Adrenal gland (tissue), 5 donors: ENCODE data around the gene ALG1L2.

ENCODE experiments used
- CTCF ChIP-seq, 6 experiments: fragments of 450-650 bp in 4 of 6; fragments of 200-600 bp in 2 of 6; sonication (generic) in 1 of 6; IDR thresholded peaks; 1 replicate in 5 of 6; 2 replicates in 1 of 6; pipeline versions ENCODE4 v1.5.1 to v1.8.0; 2016 to 2021; ENCODE audit warnings: antibody characterized with exemption in 6 of 6, mild to moderate bottlenecking in 2 of 6, moderate library complexity in 1 of 6
- POLR2A ChIP-seq, 2 donors: fragments of 450-650 bp; IDR thresholded peaks; one replicate each; pipeline ENCODE4 v1.6.1; 2017; ENCODE audit warnings: antibody characterized with exemption in 2 of 2, mild to moderate bottlenecking in 2 of 2, moderate library complexity in 1 of 2
- donor health status: DM: no; HTN: no; CAD: no.

- no peak for TF ChIP-seq CTCF (IDR thresholded peaks at IDR 0.05)
- TF ChIP-seq POLR2A (IDR thresholded peaks at IDR 0.05): no peak
These were observed at the start of gene ALG1L2 for GRCh38 chr3:130081351-130081881.
